ENCODE results near the gene RXRA. TPM values are rescaled to one million over a fixed set of nuclear protein-coding genes. Genes with fewer than 3 reads are reported as not detected.

RXRA gene
- total RNA-seq, 1 donor from 2014 or later: 20.5 TPM

DNA sequence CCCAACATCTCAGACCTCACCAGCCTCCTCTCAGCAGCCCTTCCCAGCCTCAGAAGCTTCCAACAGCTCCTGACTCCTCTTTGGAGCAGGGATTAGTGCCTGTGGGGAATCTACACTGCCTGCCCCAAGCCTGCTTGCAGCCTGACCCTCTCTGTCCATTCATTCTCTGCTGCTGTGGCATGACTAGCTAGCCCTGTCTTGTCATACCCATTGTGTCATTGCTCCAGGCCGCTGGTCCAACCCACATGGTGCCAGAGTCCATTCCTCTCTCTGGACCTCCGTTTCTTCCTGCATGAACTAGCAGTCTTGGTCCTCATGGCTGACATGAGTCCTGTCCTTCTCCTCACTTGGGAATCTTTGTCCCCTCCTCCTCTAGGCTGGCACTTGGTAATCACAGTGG lies 12.8 kb upstream of the RXRA start:
- H3K27ac Mint-ChIP-seq (ENCODE audit: unreplicated experiment): no peak overlapping the region
- H3K36me3 Mint-ChIP-seq (ENCODE audit: unreplicated experiment): peaks cover 4% of the 10 kb centered on the region
- TF ChIP-seq, protein P1, sequence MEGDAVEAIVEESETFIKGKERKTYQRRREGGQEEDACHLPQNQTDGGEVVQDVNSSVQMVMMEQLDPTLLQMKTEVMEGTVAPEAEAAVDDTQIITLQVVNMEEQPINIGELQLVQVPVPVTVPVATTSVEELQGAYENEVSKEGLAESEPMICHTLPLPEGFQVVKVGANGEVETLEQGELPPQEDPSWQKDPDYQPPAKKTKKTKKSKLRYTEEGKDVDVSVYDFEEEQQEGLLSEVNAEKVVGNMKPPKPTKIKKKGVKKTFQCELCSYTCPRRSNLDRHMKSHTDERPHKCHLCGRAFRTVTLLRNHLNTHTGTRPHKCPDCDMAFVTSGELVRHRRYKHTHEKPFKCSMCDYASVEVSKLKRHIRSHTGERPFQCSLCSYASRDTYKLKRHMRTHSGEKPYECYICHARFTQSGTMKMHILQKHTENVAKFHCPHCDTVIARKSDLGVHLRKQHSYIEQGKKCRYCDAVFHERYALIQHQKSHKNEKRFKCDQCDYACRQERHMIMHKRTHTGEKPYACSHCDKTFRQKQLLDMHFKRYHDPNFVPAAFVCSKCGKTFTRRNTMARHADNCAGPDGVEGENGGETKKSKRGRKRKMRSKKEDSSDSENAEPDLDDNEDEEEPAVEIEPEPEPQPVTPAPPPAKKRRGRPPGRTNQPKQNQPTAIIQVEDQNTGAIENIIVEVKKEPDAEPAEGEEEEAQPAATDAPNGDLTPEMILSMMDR (IDR thresholded peaks at IDR 0.05; ENCODE audit: partially characterized antibody, unreplicated experiment): no peak
- no peaks in the 10 kb centered on the region for H3K4me1 Mint-ChIP-seq (ENCODE audit: low read depth, unreplicated experiment)
- H3K27me3 Mint-ChIP-seq (ENCODE audit: unreplicated experiment): no peaks in the 10 kb centered on the region
- peak; percentile 2 for DNase-seq
- no peak overlapping the region for H3K4me3 Mint-ChIP-seq (ENCODE audit: unreplicated experiment)
- peaks cover 4% of the 10 kb centered on the region for H3K9me3 Mint-ChIP-seq (ENCODE audit: unreplicated experiment)

DNA sequence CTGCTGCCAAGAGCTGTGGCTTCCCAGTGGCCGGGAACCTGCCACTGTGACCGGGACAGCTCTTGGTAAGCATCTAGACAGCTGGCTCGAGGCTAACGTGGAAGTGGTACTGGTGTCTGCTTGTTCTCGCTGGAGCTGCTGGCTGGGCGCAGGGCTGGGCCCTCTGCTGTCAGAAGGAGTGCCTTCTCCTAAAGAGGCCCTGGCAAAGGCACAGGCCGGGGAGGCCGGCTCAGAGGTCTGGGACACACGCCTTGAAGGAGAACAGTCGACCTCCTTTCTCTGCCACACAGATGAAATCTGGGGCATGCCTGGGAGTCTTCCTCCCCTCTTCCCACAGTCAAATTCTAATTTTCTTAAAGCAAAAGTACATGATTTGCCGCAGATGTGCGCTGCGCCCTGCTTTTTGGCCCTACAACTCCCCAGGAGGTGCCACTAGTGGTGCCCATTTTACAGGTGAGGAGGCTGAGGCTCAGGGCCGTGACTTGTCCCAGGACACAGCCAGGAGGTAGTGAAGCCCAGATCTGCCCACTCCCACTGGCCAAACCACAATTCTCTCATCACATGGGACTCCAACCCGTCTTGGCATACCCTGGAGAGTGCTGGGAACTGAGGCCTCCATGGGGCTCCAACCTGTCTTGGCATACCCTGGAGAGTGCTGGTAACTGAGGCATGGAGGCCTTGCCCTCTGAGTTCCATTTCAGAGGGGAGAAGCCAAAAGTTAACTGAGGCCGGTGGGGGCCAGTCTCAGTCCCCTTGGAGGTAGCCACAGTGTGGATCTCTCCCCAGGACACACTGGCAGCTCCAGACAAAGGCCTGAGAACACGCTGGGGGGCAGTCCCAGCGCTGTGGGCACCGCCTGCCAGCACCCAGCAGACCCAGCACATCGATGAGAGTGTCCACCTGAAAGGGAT lies 12.0 kb upstream of the RXRA start:
- no peak overlapping the region for H3K4me3 Mint-ChIP-seq (ENCODE audit: unreplicated experiment)
- TF ChIP-seq, protein P1 (IDR thresholded peaks at IDR 0.05; ENCODE audit: partially characterized antibody, unreplicated experiment): no peak
- H3K27me3 Mint-ChIP-seq (ENCODE audit: unreplicated experiment): no peaks in the 10 kb centered on the region
- peaks cover 4% of the 10 kb centered on the region for H3K36me3 Mint-ChIP-seq (ENCODE audit: unreplicated experiment)
- H3K27ac Mint-ChIP-seq (ENCODE audit: unreplicated experiment): no peak overlapping the region
- peaks cover 4% of the 10 kb centered on the region for H3K9me3 Mint-ChIP-seq (ENCODE audit: unreplicated experiment)
- peak; percentile 15 for DNase-seq
- peaks cover 2% of the 10 kb centered on the region for H3K4me1 Mint-ChIP-seq (ENCODE audit: low read depth, unreplicated experiment)

DNA sequence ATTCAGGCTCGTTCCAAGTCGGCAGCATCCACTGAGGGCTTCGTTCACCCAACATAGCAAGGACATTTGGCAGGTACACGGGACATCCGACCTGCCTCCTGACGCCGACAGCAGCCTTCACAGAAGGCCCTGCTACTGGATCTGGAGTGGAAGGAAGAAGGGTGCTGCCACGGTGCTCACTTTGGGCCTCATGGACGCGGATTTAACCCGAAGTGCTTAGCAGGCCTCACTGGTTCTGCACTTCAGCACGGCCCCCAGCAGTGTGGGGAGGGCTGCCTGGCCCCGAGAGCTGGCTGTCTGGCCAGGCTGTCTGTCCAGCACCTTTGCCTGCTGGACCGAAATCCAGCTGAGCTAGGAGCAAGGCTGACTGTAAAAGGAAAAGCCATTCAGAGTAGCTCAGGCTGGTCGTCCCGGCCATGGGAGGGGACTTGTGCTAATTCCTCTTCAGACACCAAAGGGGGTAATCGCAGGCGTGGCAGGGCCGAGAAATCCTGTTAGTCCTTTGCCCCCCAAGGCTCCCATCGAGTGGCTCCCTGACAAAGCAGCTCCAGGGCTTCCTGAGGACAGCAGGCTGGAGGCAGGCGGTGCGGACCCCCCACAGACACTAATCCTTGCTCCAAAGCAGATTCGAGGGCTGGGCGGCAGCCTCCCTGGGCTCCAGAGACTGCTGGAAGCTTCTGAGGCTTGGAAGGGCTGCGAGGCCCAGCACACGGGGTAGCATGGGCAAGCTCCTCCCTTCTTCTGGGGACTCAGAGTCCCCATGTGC lies 11.1 kb upstream of the RXRA start:
- no peak overlapping the region for H3K4me3 Mint-ChIP-seq (ENCODE audit: unreplicated experiment)
- no peaks in the 10 kb centered on the region for H3K9me3 Mint-ChIP-seq (ENCODE audit: unreplicated experiment)
- peaks cover 4% of the 10 kb centered on the region for H3K4me1 Mint-ChIP-seq (ENCODE audit: low read depth, unreplicated experiment)
- peaks cover 4% of the 10 kb centered on the region for H3K36me3 Mint-ChIP-seq (ENCODE audit: unreplicated experiment)
- DNase-seq: peak; percentile 17
- no peak overlapping the region for H3K27ac Mint-ChIP-seq (ENCODE audit: unreplicated experiment)
- TF ChIP-seq, protein P1 (IDR thresholded peaks at IDR 0.05; ENCODE audit: partially characterized antibody, unreplicated experiment): no peak
- H3K27me3 Mint-ChIP-seq (ENCODE audit: unreplicated experiment): no peaks in the 10 kb centered on the region

DNA sequence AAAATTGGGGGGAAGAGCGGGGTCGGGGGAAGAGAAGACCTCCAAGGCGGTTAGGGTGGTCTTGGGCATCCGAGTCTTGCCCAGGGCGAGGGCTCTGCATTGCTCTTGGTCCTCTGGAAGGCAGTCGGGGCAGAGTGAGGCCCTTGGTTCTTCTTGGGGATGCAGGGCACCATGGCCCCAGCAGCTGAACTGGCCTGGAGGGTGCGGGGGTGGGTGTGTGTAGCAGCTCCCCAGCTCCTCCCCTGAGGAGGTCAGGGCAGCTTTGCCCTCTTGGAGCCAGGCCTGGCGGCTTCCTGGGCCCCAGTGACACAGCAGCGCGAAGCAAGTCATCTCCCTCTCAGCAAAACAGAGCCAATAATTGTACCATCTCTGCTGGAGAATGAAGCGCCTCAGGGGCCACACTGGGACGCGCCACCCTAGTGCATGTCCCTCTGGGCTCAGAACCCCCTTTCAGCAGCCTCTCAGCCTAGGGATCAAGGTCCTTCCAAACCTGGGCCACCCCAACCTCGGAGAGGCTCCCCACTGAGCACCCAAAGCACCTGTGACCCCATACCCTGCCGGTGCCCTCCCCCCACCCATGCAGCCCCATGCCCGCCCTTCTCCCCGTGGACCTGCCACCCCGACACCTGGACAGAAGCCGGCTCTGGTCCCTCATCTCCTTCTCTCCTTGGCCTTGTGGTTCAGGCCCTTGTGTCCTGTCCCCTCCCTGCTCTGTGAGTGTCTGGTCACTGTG lies 10.4 kb upstream of the RXRA start:
- TF ChIP-seq, protein P1 (IDR thresholded peaks at IDR 0.05; ENCODE audit: partially characterized antibody, unreplicated experiment): no peak
- H3K36me3 Mint-ChIP-seq (ENCODE audit: unreplicated experiment): peaks cover 4% of the 10 kb centered on the region
- H3K4me1 Mint-ChIP-seq (ENCODE audit: low read depth, unreplicated experiment): peaks cover 12% of the 10 kb centered on the region
- no peak overlapping the region for H3K4me3 Mint-ChIP-seq (ENCODE audit: unreplicated experiment)
- no peaks in the 10 kb centered on the region for H3K9me3 Mint-ChIP-seq (ENCODE audit: unreplicated experiment)
- no peaks in the 10 kb centered on the region for H3K27me3 Mint-ChIP-seq (ENCODE audit: unreplicated experiment)
- peak; percentile 11 for DNase-seq
- H3K27ac Mint-ChIP-seq (ENCODE audit: unreplicated experiment): no peak overlapping the region

Measured in glutamatergic neuron (in vitro differentiated cells).